Loucy (cell line): Measurements from ENCODE around the gene PPFIA3.
A peak's percentile ranks its signal among the peaks of the same experiment; 100 is the strongest.

Experiments
- H2AFZ ChIP-seq: fragments of 200-600 bp; sonication (generic); 2 replicates; pipeline ENCODE4 v1.6.0; 2016; ENCODE audit warnings: antibody characterized with exemption, mild to moderate bottlenecking, low read length, moderate library complexity
- H3F3A ChIP-seq: fragments of 200-600 bp; 2 replicates; pipeline ENCODE4 v1.6.0; 2016; ENCODE audit warnings: antibody characterized with exemption, low read depth, mild to moderate bottlenecking
- H3K27me3 ChIP-seq: fragments of 200-600 bp; sonication (generic); 2 replicates; pipeline ENCODE4 v1.6.1; 2014; ENCODE audit warnings: low read length, mild to moderate bottlenecking; ENCODE audit not compliant: insufficient read depth, poor library complexity, severe bottlenecking
- H3K36me3 ChIP-seq: fragments of 200-600 bp; sonication (generic); 2 replicates; pipeline ENCODE4 v1.6.1; 2016; ENCODE audit warnings: low read length; ENCODE audit not compliant: insufficient read depth
- H3K4me1 ChIP-seq: fragments of 200-600 bp; sonication (generic); 2 replicates; pipeline ENCODE4 v1.5.1; 2014; ENCODE audit warnings: low read length, mild to moderate bottlenecking; ENCODE audit not compliant: insufficient read depth, poor library complexity, severe bottlenecking
- H3K4me2 ChIP-seq: fragments of 200-600 bp; sonication (generic); 2 replicates; pipeline ENCODE4 v1.6.0; 2014; ENCODE audit warnings: antibody characterized with exemption, low read length, low read depth, mild to moderate bottlenecking; ENCODE audit not compliant: poor library complexity, severe bottlenecking
- H3K4me3 ChIP-seq: fragments of 200-600 bp; sonication (generic); 2 replicates; pipeline ENCODE4 v1.5.1; 2014; ENCODE audit warnings: low read length, mild to moderate bottlenecking, mixed read lengths; ENCODE audit not compliant: poor library complexity, severe bottlenecking
- H3K79me2 ChIP-seq: fragments of 200-600 bp; sonication (generic); 2 replicates; pipeline ENCODE4 v1.6.1; 2014; ENCODE audit warnings: low read length; ENCODE audit not compliant: insufficient read depth
- H3K9ac ChIP-seq: fragments of 200-600 bp; sonication (generic); 2 replicates; pipeline ENCODE4 v1.6.0; 2014; ENCODE audit warnings: mild to moderate bottlenecking, low read depth, low read length, moderate library complexity; ENCODE audit not compliant: poor library complexity, severe bottlenecking
- H3K9me2 ChIP-seq: fragments of 200-600 bp; sonication (generic); replicated peaks from 2 replicates; pipeline ENCODE4 v1.6.1; 2016; ENCODE audit warnings: low read depth, low read length, mixed read lengths
- H3K9me3 ChIP-seq: fragments of 200-600 bp; sonication (generic); 2 replicates; pipeline ENCODE4 v1.6.1; 2014; ENCODE audit warnings: mild to moderate bottlenecking, antibody characterized with exemption, low read length, low read depth; ENCODE audit not compliant: insufficient read depth
- H4K20me1 ChIP-seq: fragments of 200-600 bp; sonication (generic); 2 replicates; pipeline ENCODE4 v1.6.0; 2014; ENCODE audit warnings: antibody characterized with exemption, low read length, mild to moderate bottlenecking; ENCODE audit not compliant: insufficient read depth, poor library complexity, severe bottlenecking
- CTCF ChIP-seq: fragments of 200-600 bp; sonication (generic); conservative IDR thresholded peaks from 2 replicates; pipeline ENCODE4 v1.5.1; 2014; ENCODE audit warnings: mild to moderate bottlenecking, antibody characterized with exemption, low read length
- EZH2phosphoT487 ChIP-seq: fragments of 200-600 bp; IDR thresholded peaks from 2 replicates; pipeline ENCODE4 v1.6.1; 2018; ENCODE audit warnings: antibody characterized with exemption, mild to moderate bottlenecking, moderate library complexity, borderline replicate concordance

The PPFIA3 gene

GRCh38 chr19:49155005-49155819 lies 35.9 kb downstream of the PPFIA3 start, which contains the start of gene HRC:
TSS of gene HRC (minus strand) at chr19:49155396. CDS start at chr19:49155237, 159 bp downstream.
- Histone ChIP-seq H4K20me1 (no peaks in the 10 kb centered on the region), H3K4me1 (peaks cover 9% of the 10 kb centered on the region), H3K4me3 (no peak within 1 kb of the TSS), H3K36me3 (no peaks in the 10 kb centered on the region), H3K4me2 (no peak within 1 kb of the TSS), H3K9me2 (no peaks in the 10 kb centered on the region), H3K79me2 (no peaks in the 10 kb centered on the region), H3F3A (no peaks in the 10 kb centered on the region), H2AFZ (no peak within 1 kb of the TSS), H3K9me3 (no peaks in the 10 kb centered on the region), H3K9ac (no peak within 1 kb of the TSS), H3K27me3 (no peaks in the 10 kb centered on the region)
- no peak for TF ChIP-seq CTCF
- no peak for TF ChIP-seq EZH2phosphoT487

- no peak overlapping the region for H2AFZ ChIP-seq
- no peaks in the 10 kb centered on the region for H4K20me1 ChIP-seq
- no peak overlapping the region for H3K4me3 ChIP-seq
- no peak for TF ChIP-seq EZH2phosphoT487
- no peak for TF ChIP-seq CTCF
- H3K36me3 ChIP-seq, result no peaks in the 10 kb centered on the region
- H3K9me2 ChIP-seq, result no peaks in the 10 kb centered on the region
- no peak overlapping the region for H3K9ac ChIP-seq
- no peaks in the 10 kb centered on the region for H3F3A ChIP-seq
- no peaks in the 10 kb centered on the region for H3K79me2 ChIP-seq
- H3K4me2 ChIP-seq, result no peak overlapping the region
- H3K27me3 ChIP-seq, result no peaks in the 10 kb centered on the region
- peaks cover 9% of the 10 kb centered on the region for H3K4me1 ChIP-seq
- no peaks in the 10 kb centered on the region for H3K9me3 ChIP-seq
These were observed 36.5 kb downstream of the PPFIA3 start for GRCh38 chr19:49155820-49156346.

DNA sequence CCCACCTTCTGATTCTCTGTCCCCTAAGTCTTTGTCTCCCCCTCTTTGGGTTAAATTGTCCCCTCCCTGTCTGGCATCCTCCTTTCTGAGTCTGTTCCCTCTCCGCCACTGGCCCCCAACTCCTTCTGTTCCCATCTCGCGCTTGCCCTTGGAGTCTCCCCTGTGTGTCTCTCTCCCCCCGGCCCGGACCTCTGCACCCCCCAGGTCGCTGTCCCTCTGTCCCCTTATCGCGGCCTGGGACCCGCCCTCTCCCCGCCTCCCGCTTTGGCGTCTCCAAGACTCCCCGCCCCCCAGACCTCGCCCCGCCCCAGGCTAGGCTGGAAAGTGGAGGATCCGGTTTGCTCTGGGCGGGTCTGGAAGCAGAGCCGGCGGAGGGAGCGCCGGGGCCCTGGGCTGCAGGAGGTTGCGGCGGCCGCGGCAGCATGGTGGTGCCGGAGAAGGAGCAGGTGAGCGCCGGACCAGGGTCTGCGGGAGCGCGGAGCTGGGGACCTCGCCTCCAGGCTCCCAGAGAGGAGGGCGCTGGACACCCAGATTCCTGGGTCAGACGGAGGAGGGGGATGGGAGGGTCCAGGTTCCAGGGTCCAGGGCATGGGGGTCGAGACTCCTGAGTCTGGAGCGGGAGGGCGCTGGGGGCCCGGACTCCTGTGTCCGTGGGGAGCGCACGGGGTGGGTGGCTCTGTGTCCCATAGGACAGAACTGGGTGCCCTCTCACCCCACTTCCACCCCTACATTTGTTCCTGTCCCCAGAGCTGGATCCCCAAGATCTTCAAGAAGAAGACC lies 38.3 kb downstream of the PPFIA3 start, which contains the start of gene TRPM4:
TRPM4 (plus strand) TSS at position 348 of the 780 bp plus-strand sequence; CDS start at position 423, 75 bp downstream.
- no peaks in the 10 kb centered on the region for H3F3A ChIP-seq
- H3K36me3 ChIP-seq, result no peaks in the 10 kb centered on the region
- no peaks in the 10 kb centered on the region for H3K9me2 ChIP-seq
- no peaks in the 10 kb centered on the region for H3K9me3 ChIP-seq
- no peaks in the 10 kb centered on the region for H3K27me3 ChIP-seq
- H3K9ac ChIP-seq, result peak within 1 kb of the TSS; percentile 74
- H3K79me2 ChIP-seq, result no peaks in the 10 kb centered on the region
- no peaks in the 10 kb centered on the region for H4K20me1 ChIP-seq
- peak within 1 kb of the TSS; percentile 87 for H3K4me2 ChIP-seq
- H3K4me1 ChIP-seq, result peaks cover 14% of the 10 kb centered on the region
- H2AFZ ChIP-seq, result peak within 1 kb of the TSS; percentile 91
- no peak for TF ChIP-seq CTCF
- no peak for TF ChIP-seq EZH2phosphoT487
- peak within 1 kb of the TSS; percentile 81 for H3K4me3 ChIP-seq
